ENCODE measurements around the gene TTC22. TPM values are rescaled to one million over a fixed set of nuclear protein-coding genes. Genes with fewer than 3 reads are reported as not detected.

TTC22 gene
- total RNA-seq, 1 donor from 2014 or later, result not detected

GRCh38 chr1:54805466-54805865, 4.3 kb upstream of the TTC22 start:
- H3K9me3 Mint-ChIP-seq (ENCODE audit: unreplicated experiment), result peaks cover 2% of the 10 kb centered on the region
- H3K36me3 Mint-ChIP-seq (ENCODE audit: unreplicated experiment), result no peaks in the 10 kb centered on the region
- H3K27me3 Mint-ChIP-seq (ENCODE audit: unreplicated experiment), result peaks cover 7% of the 10 kb centered on the region
- H3K27ac Mint-ChIP-seq (ENCODE audit: unreplicated experiment), result no peak overlapping the region
- H3K4me3 Mint-ChIP-seq (ENCODE audit: unreplicated experiment), result no peak overlapping the region
- no peak for TF ChIP-seq CTCF (IDR thresholded peaks at IDR 0.05; ENCODE audit: partially characterized antibody, unreplicated experiment)
- H3K4me1 Mint-ChIP-seq (ENCODE audit: low read depth, unreplicated experiment), result no peaks in the 10 kb centered on the region
- DNase-seq, result no peak

- no peak for TF ChIP-seq CTCF (IDR thresholded peaks at IDR 0.05; ENCODE audit: partially characterized antibody, unreplicated experiment)
- no peak for DNase-seq
- Mint-ChIP-seq H3K27me3 (ENCODE audit: unreplicated experiment) (peaks cover 11% of the 10 kb centered on the region), H3K4me3 (ENCODE audit: unreplicated experiment) (no peak overlapping the region), H3K4me1 (ENCODE audit: low read depth, unreplicated experiment) (no peaks in the 10 kb centered on the region), H3K27ac (ENCODE audit: unreplicated experiment) (no peak overlapping the region), H3K36me3 (ENCODE audit: unreplicated experiment) (no peaks in the 10 kb centered on the region), H3K9me3 (ENCODE audit: unreplicated experiment) (peaks cover 2% of the 10 kb centered on the region)
Observed at GRCh38 chr1:54804471-54805132, 3.5 kb upstream of the TTC22 start.

- no peak for DNase-seq
- H3K4me3 Mint-ChIP-seq (ENCODE audit: unreplicated experiment), result no peak overlapping the region
- H3K36me3 Mint-ChIP-seq (ENCODE audit: unreplicated experiment), result no peaks in the 10 kb centered on the region
- no peak overlapping the region for H3K27ac Mint-ChIP-seq (ENCODE audit: unreplicated experiment)
- H3K27me3 Mint-ChIP-seq (ENCODE audit: unreplicated experiment), result peaks cover 11% of the 10 kb centered on the region
- no peak for TF ChIP-seq CTCF (IDR thresholded peaks at IDR 0.05; ENCODE audit: partially characterized antibody, unreplicated experiment)
- H3K4me1 Mint-ChIP-seq (ENCODE audit: low read depth, unreplicated experiment), result no peaks in the 10 kb centered on the region
- peaks cover 2% of the 10 kb centered on the region for H3K9me3 Mint-ChIP-seq (ENCODE audit: unreplicated experiment)
Observed at GRCh38 chr1:54803761-54804470, 2.8 kb upstream of the TTC22 start.

GRCh38 chr1:54800041-54800898, 853 bp downstream of the TTC22 start:
- Mint-ChIP-seq H3K9me3 (ENCODE audit: unreplicated experiment) (peaks cover 3% of the 10 kb centered on the region), H3K27me3 (ENCODE audit: unreplicated experiment) (peaks cover 14% of the 10 kb centered on the region), H3K4me1 (ENCODE audit: low read depth, unreplicated experiment) (no peaks in the 10 kb centered on the region), H3K27ac (ENCODE audit: unreplicated experiment) (no peak overlapping the region), H3K4me3 (ENCODE audit: unreplicated experiment) (no peak overlapping the region), H3K36me3 (ENCODE audit: unreplicated experiment) (no peaks in the 10 kb centered on the region)
- TF ChIP-seq CTCF (IDR thresholded peaks at IDR 0.05; ENCODE audit: partially characterized antibody, unreplicated experiment), result no peak
- DNase-seq, result no peak
